HEK293T (cell line): ENCODE data around the gene PITPNC1.

ENCODE experiments used
- CTCF ChIA-PET: fragments of 350-600 bp; formaldehyde crosslinking; extraction: SDS; loops from one replicate; lab custom pipeline; 2021; ENCODE audit warnings: antibody characterized with exemption, inconsistent platforms; lab: Yijun Ruan, JAX
- POLR2A ChIA-PET: fragments of 350-600 bp; formaldehyde crosslinking; extraction: SDS; loops from one replicate; lab custom pipeline; 2020; ENCODE audit warnings: antibody characterized with exemption, inconsistent platforms; lab: Yijun Ruan, JAX
- DNase-seq: peaks from one replicate; pipeline ENCODE4 v3.0.0; 2012; ENCODE audit warnings: mixed read lengths; ENCODE audit errors: extremely low spot score
- ARNT ChIP-seq: fragments of 450-650 bp; IDR thresholded peaks from 2 replicates; pipeline ENCODE4 v1.6.1; 2017; ENCODE audit warnings: mild to moderate bottlenecking
- BHLHE40 ChIP-seq: fragments of 450-650 bp; IDR thresholded peaks from 2 replicates; pipeline ENCODE4 v1.6.1; 2016; ENCODE audit warnings: mild to moderate bottlenecking, moderate library complexity, borderline replicate concordance
- CTBP1 ChIP-seq: fragments of 450-650 bp; IDR thresholded peaks from 2 replicates; pipeline ENCODE4 v1.6.1; 2016; ENCODE audit warnings: borderline replicate concordance
- ELF4 ChIP-seq: fragments of 450-650 bp; IDR thresholded peaks from 2 replicates; pipeline ENCODE4 v1.6.1; 2017; ENCODE audit warnings: antibody characterized with exemption
- FOXA1 ChIP-seq: fragments of 450-650 bp; IDR thresholded peaks from 2 replicates; pipeline ENCODE4 v1.6.1; 2016; ENCODE audit warnings: mild to moderate bottlenecking
- FOXK2 ChIP-seq: fragments of 450-650 bp; IDR thresholded peaks from 2 replicates; pipeline ENCODE4 v1.6.1; 2016; ENCODE audit warnings: mild to moderate bottlenecking
- FOXM1 ChIP-seq: fragments of 450-650 bp; IDR thresholded peaks from 2 replicates; pipeline ENCODE4 v1.6.1; 2017; ENCODE audit warnings: mild to moderate bottlenecking, borderline replicate concordance
- HDGF ChIP-seq: fragments of 450-650 bp; IDR thresholded peaks from 2 replicates; pipeline ENCODE4 v1.6.1; 2017; ENCODE audit warnings: antibody characterized with exemption, borderline replicate concordance
- L3MBTL2 ChIP-seq: fragments of 450-650 bp; conservative IDR thresholded peaks from 2 replicates; pipeline ENCODE4 v1.6.1; 2016; ENCODE audit warnings: mild to moderate bottlenecking
- LEF1 ChIP-seq: fragments of 450-650 bp; IDR thresholded peaks from 2 replicates; pipeline ENCODE4 v1.6.1; 2017; ENCODE audit warnings: mild to moderate bottlenecking, borderline replicate concordance
- NFRKB ChIP-seq: fragments of 450-650 bp; IDR thresholded peaks from 2 replicates; pipeline ENCODE4 v1.6.1; 2016; ENCODE audit warnings: mild to moderate bottlenecking, moderate library complexity
- SP1 ChIP-seq: fragments of 450-650 bp; IDR thresholded peaks from 2 replicates; pipeline ENCODE4 v1.6.1; 2017
- SUZ12 ChIP-seq: fragments of 450-650 bp; IDR thresholded peaks from 2 replicates; pipeline ENCODE4 v1.6.1; 2016; ENCODE audit warnings: mild to moderate bottlenecking
- TARDBP ChIP-seq: fragments of 450-650 bp; IDR thresholded peaks from 2 replicates; pipeline ENCODE4 v1.6.1; 2016
- ZNF384 ChIP-seq: fragments of 450-650 bp; IDR thresholded peaks from 2 replicates; pipeline ENCODE4 v1.6.1; 2016
- TF ChIP-seq, protein P1 (sequence below): fragments of 450-650 bp; IDR thresholded peaks from 2 replicates; pipeline ENCODE4 v1.6.1; 2016

PITPNC1 gene

DNA sequence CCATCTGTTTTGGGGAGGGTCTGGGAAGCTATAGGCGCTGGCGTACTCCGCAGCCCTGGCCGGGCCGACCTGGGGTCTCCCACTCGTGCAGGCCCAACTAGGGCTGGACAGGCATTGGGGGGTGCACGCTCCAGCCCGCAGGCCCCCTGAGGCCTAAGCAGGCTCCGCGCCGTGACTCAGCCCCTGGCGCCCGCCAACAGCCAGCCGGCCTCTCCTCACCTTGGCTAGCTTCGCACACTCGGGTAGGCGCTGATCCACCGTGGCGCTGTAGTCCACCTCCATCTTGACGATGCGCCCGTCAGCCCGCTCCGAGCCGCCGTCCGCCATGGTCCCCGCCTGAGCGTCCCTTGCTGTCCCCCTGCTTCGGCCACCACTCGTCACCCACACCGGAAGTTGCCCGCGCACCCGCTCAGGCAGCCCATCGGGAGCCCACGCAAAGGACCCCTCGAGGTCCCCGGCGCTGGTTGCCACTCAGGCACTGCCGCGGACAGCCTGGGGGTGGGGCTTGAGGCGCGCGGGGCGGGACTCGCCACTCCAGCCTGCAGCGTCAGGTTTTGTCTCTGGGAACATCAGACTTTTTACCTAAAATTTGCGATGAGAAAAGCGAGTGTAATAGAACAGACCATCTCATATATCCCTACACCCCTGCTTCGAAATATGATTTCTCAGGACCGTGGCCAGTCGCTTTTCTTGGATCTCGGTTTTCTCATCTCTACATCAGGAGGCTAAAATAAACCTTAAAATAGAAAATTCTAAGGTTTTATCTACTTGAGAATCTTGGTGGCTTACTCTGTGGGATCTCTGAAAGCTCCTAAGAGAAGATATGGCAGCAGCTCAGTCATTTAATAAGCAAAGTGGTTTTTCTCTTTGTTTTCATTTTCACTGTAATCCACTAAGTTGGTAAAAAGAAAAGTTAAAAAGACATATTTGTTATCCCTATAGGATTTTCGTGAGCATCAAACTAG is 10.6 kb upstream of the PITPNC1 start, which contains the start of gene PSMD12:
TSS of gene PSMD12 (minus strand) at position 385 of the 965 bp plus-strand sequence. CDS start at position 327, 58 bp downstream.
- POLR2A ChIA-PET, result interaction anchor here (1.2 to 1.5 kb wide), 3 partner anchors 13 to 321 kb away, joined by 3 to 6 read pairs (median 4); no protein-coding TSS in a partner anchor
- TF ChIP-seq, protein P1, sequence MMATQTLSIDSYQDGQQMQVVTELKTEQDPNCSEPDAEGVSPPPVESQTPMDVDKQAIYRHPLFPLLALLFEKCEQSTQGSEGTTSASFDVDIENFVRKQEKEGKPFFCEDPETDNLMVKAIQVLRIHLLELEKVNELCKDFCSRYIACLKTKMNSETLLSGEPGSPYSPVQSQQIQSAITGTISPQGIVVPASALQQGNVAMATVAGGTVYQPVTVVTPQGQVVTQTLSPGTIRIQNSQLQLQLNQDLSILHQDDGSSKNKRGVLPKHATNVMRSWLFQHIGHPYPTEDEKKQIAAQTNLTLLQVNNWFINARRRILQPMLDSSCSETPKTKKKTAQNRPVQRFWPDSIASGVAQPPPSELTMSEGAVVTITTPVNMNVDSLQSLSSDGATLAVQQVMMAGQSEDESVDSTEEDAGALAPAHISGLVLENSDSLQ, result peak; percentile 33; the same call in 1 of the 2 replicates
- TF ChIP-seq ELF4 (peak; percentile 85), HDGF (no peak)
- CTCF ChIA-PET, result interaction anchor here (1.3 to 2.2 kb wide), 3 partner anchors 8 to 12 kb away, joined by 3 to 7 read pairs (median 5); no protein-coding TSS in a partner anchor
- peak; percentile 94 for DNase-seq

DNA sequence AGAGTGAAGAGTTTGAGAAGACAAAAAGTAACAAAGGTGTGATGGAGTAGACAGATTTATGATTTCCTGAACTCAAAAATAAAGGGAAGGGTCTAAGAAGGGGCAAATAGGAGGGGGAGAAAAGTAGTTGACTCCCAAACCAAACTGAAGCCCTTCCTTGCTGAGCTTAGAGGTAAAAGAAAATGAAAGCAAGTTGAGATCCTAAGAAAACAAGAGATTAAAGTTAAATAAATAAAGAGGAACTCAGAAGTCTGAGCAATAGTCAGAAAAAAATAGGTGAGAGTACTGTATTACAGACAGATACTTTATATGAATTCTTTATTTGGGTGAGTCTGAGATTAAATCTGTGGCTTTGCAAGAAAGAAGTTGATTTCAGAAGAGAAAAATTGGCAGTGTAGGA is 7.4 kb upstream of the PITPNC1 start:
- POLR2A ChIA-PET, result no interaction called here
- DNase-seq, result no peak
- TF ChIP-seq LEF1, result no peak
- TF ChIP-seq HDGF, result no peak
- TF ChIP-seq FOXK2, result no peak
- TF ChIP-seq SUZ12, result no peak
- TF ChIP-seq NFRKB, result no peak
- no peak for TF ChIP-seq BHLHE40
- CTCF ChIA-PET, result interaction anchor here (0.6 kb wide), 1 partner anchor 137 kb away, joined by 3 read pairs; no protein-coding TSS in a partner anchor

DNA sequence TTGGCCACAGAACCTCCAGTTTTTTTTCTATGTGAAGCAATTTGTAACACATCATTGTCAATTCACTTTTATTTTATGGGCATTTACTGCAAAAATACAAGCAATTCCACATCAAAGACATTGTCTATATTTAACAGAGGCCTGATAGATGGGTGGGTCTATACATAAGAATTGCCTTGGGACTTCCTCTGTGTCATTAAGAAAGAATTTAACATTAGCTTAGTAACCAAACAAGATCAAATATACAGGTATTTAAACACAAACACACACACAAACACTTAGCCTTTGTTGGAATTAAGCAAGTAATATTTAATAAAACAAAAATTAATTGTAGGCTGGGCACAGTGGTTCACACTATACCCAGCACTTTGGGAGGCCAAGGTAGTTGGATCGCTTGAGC is 4.3 kb upstream of the PITPNC1 start:
- DNase-seq, result no peak
- POLR2A ChIA-PET, result no interaction called here

DNA sequence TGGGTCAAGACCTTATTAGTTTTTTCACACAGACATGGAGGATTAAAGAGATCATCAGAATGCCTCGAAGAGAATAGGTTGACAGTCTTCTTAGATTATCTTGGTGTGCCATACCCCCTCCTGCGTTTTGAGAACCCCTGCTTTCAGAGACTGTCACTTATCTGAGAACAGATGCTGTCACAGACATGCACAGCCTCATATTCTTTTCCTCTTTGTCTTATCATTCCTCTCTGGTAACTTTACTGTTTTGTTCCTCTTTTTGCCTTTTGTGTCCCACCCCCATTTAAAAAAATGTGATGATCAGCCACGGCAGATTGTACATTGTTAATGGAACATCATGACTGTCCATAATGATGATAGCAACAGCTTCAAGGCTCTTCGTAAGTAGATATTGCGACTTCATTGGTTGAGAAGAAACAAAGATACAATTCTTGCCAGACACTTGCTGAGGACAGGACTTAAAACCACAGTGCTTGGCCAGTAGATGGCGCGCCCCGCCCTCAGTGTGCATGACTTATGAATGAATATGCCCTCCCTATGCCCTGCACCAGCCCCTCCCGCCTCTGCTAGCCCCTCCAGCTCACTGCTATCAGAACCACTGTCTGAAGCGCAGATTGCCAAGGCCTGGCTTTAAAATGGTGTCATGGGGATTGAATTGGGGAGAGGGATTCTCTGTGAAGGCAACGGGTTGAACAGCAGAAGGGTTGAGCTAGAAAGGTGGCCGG is 2.6 kb upstream of the PITPNC1 start:
- ChIA-PET POLR2A (no interaction called here), CTCF (interaction anchor here (0.5 to 1.8 kb wide), 10 partner anchors 8 to 332 kb away, joined by 3 to 12 read pairs (median 4); partner anchors contain the start of gene PSMD12)
- TF ChIP-seq ELF4, result no peak
- TF ChIP-seq BHLHE40, result no peak
- TF ChIP-seq ARNT, result no peak
- TF ChIP-seq CTBP1, result no peak
- TF ChIP-seq ZNF384, result no peak
- TF ChIP-seq FOXM1, result no peak
- no peak for TF ChIP-seq NFRKB
- TF ChIP-seq SUZ12, result no peak
- TF ChIP-seq FOXA1, result no peak
- no peak for TF ChIP-seq SP1
- TF ChIP-seq HDGF, result no peak
- TF ChIP-seq LEF1, result no peak
- TF ChIP-seq TARDBP, result no peak
- no peak for TF ChIP-seq FOXK2
- TF ChIP-seq, protein P1, result no peak
- TF ChIP-seq L3MBTL2, result no peak
- peak; percentile 81 for DNase-seq

More for the DNA sequence above, 4.3 kb upstream of the PITPNC1 start:
- CTCF ChIA-PET, result interaction anchor here (1.2 to 1.6 kb wide), 2 partner anchors 13 to 103 kb away, joined by 4 read pairs; no protein-coding TSS in a partner anchor
- TF ChIP-seq, protein P1, result no peak
- TF ChIP-seq ARNT (no peak), FOXK2 (no peak), L3MBTL2 (no peak), FOXM1 (no peak), HDGF (no peak), NFRKB (no peak), LEF1 (no peak), ZNF384 (no peak), BHLHE40 (no peak), ELF4 (no peak), SUZ12 (no peak), TARDBP (no peak), CTBP1 (no peak), SP1 (no peak), FOXA1 (no peak)

DNA sequence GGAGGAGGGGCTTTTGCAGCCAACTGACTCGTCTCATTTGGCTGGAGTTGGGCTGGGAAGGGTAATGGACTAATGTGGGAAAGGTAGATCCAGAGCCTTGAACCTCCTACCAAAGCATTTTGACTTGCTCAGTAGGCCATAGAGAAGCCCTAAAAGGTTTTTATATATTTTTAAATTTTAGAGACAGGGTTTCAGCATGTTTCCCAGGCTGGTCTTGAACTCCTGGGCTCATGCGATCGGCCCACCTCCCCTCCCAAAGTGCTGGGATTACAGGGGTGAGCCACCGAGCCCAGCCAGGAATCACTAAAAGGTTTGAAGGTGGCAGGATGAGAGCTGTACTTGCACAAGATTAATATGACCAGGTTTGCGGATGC is 2.0 kb upstream of the PITPNC1 start:
- POLR2A ChIA-PET, result no interaction called here
- TF ChIP-seq SUZ12, result no peak
- no peak for TF ChIP-seq ARNT
- no peak for TF ChIP-seq ZNF384
- no peak for TF ChIP-seq SP1
- TF ChIP-seq FOXM1, result no peak
- TF ChIP-seq, protein P1, result no peak
- no peak for TF ChIP-seq FOXK2
- no peak for TF ChIP-seq HDGF
- no peak for TF ChIP-seq CTBP1
- TF ChIP-seq L3MBTL2, result no peak
- no peak for TF ChIP-seq BHLHE40
- TF ChIP-seq TARDBP, result no peak
- no peak for DNase-seq
- CTCF ChIA-PET, result interaction anchor here (0.6 to 1.8 kb wide), 11 partner anchors 9 to 606 kb away, joined by 3 to 12 read pairs (median 4); partner anchors contain the start of gene PSMD12
